Vagina (tissue), 2 donors: ENCODE data around the gene SKP2.

Experiments
- CTCF ChIP-seq, 3 experiments: fragments of 450-650 bp in 2 of 3; fragments of 200-600 bp in 1 of 3; sonication (generic) in 1 of 3; IDR thresholded peaks; one replicate each; pipeline ENCODE4 v1.5.1; 2017 to 2019; ENCODE audit warnings: antibody characterized with exemption in 3 of 3, mild to moderate bottlenecking in 2 of 3, moderate library complexity in 2 of 3
- POLR2A ChIP-seq, 2 donors: fragments of 450-650 bp; IDR thresholded peaks; one replicate each; pipeline ENCODE4 v1.6.1; 2017; ENCODE audit warnings: antibody characterized with exemption in 2 of 2, mild to moderate bottlenecking in 2 of 2, moderate library complexity in 2 of 2

GRCh38 chr5:36161361-36161760, 9.4 kb downstream of the SKP2 start:
- no peak for TF ChIP-seq CTCF (IDR thresholded peaks at IDR 0.05)
- no peak for TF ChIP-seq POLR2A (IDR thresholded peaks at IDR 0.05)
